ENCODE data around the gene CIDEC.
A peak's percentile ranks its signal among the peaks of the same experiment; 100 is the strongest.
"Not testable (repeated sequence)": the region's sequence is repeated elsewhere in the genome, so short reads cannot be mapped to it uniquely, and the experiment has no call there.

CIDEC gene

GRCh38 chr3:9862391-9863057, 17.5 kb downstream of the CIDEC start:
- peak; percentile 6 for TF ChIP-seq CTCF (IDR thresholded peaks at IDR 0.05; ENCODE audit: low read depth, low read length, missing control alignments)
- DNase-seq (ENCODE audit: low read depth) = no peak
- no peak overlapping the region for H3K4me3 ChIP-seq (ENCODE audit: low read depth, low read length)

- TF ChIP-seq CTCF (IDR thresholded peaks at IDR 0.05; ENCODE audit: low read depth, low read length, missing control alignments) = no peak
- no peak overlapping the region for H3K4me3 ChIP-seq (ENCODE audit: low read depth, low read length)
- no peak for DNase-seq (ENCODE audit: low read depth)
Observed at GRCh38 chr3:9861626-9862130, 18.4 kb downstream of the CIDEC start.

- no peak for DNase-seq (ENCODE audit: low read depth)
- no peak overlapping the region for H3K4me3 ChIP-seq (ENCODE audit: low read depth, low read length)
- TF ChIP-seq CTCF (IDR thresholded peaks at IDR 0.05; ENCODE audit: low read depth, low read length, missing control alignments) = no peak
Observed at GRCh38 chr3:9861201-9861600, 18.9 kb downstream of the CIDEC start.

GRCh38 chr3:9859530-9860025, 20.5 kb downstream of the CIDEC start:
- no peak for TF ChIP-seq CTCF (IDR thresholded peaks at IDR 0.05; ENCODE audit: low read depth, low read length, missing control alignments)
- DNase-seq (ENCODE audit: low read depth) = no peak
- H3K4me3 ChIP-seq (ENCODE audit: low read depth, low read length) = no peak overlapping the region

GRCh38 chr3:9855594-9855993, 24.5 kb downstream of the CIDEC start:
- DNase-seq (ENCODE audit: low read depth) = no peak
- H3K4me3 ChIP-seq (ENCODE audit: low read depth, low read length) = no peak overlapping the region
- no peak for TF ChIP-seq CTCF (IDR thresholded peaks at IDR 0.05; ENCODE audit: low read depth, low read length, missing control alignments)

- not testable (repeated sequence) for DNase-seq (ENCODE audit: low read depth)
Observed at GRCh38 chr3:9854291-9854940, 25.6 kb downstream of the CIDEC start.

GRCh38 chr3:9852528-9852927, 27.5 kb downstream of the CIDEC start:
- no peak for DNase-seq (ENCODE audit: low read depth)
- no peak for TF ChIP-seq CTCF (IDR thresholded peaks at IDR 0.05; ENCODE audit: low read depth, low read length, missing control alignments)

More at GRCh38 chr3:9854291-9854940, 25.6 kb downstream of the CIDEC start:
- H3K4me3 ChIP-seq (ENCODE audit: low read depth, low read length) = not testable (repeated sequence)

GRCh38 chr3:9851926-9852325, 28.1 kb downstream of the CIDEC start:
- DNase-seq (ENCODE audit: low read depth); H3K4me3 ChIP-seq (ENCODE audit: low read depth, low read length): not testable (repeated sequence)

More at GRCh38 chr3:9852528-9852927, 27.5 kb downstream of the CIDEC start:
- H3K4me3 ChIP-seq (ENCODE audit: low read depth, low read length) = no peak overlapping the region

GRCh38 chr3:9851383-9851782, 28.7 kb downstream of the CIDEC start:
- not testable (repeated sequence) for DNase-seq (ENCODE audit: low read depth); H3K4me3 ChIP-seq (ENCODE audit: low read depth, low read length)

All from GM12864 (cell line).